MCF 10A (cell line): ENCODE measurements around the gene CUBN. TPM values are rescaled to one million over a fixed set of nuclear protein-coding genes. Genes with fewer than 3 reads are reported as not detected.

ENCODE experiments used
- BruUV-seq: library from RNA; stranded (reverse); fragments of 400-500 nt; replicated peaks from 2 replicates; lab custom pipeline; 2021; lab: Mats Ljungman, UMichigan
- CTCF ChIA-PET: fragments of 300-600 bp; sonication (Branson Sonifier 250); formaldehyde crosslinking; extraction: SDS; loops from one replicate; lab custom pipeline; 2021; ENCODE audit warnings: antibody characterized with exemption, inconsistent platforms; lab: Yijun Ruan, JAX
- POLR2A ChIA-PET: fragments of 300-600, 350-650 bp; sonication (Branson Sonifier 250); formaldehyde crosslinking; extraction: SDS; loops from one replicate; lab custom pipeline; 2020; ENCODE audit warnings: antibody characterized with exemption, inconsistent platforms; lab: Yijun Ruan, JAX
- DNase-seq: peaks from one replicate; pipeline ENCODE4 v3.0.0-alpha.2; 2018; ENCODE audit not compliant: unreplicated experiment
- H3K27ac Mint-ChIP-seq: one replicate; pipeline ENCODE4 v1.8.0; 2022; ENCODE audit warnings: mild to moderate bottlenecking, low read depth, mixed read lengths; ENCODE audit not compliant: unreplicated experiment
- H3K27me3 Mint-ChIP-seq: one replicate; pipeline ENCODE4 v1.8.0; 2022; ENCODE audit warnings: mixed read lengths; ENCODE audit not compliant: insufficient read depth, unreplicated experiment
- H3K36me3 Mint-ChIP-seq: one replicate; pipeline ENCODE4 v1.8.0; 2022; ENCODE audit warnings: mild to moderate bottlenecking, moderate library complexity, mixed read lengths; ENCODE audit not compliant: insufficient read depth, unreplicated experiment
- H3K4me1 Mint-ChIP-seq: one replicate; pipeline ENCODE4 v1.8.0; 2022; ENCODE audit warnings: mixed read lengths; ENCODE audit not compliant: insufficient read depth, unreplicated experiment
- H3K4me3 Mint-ChIP-seq: one replicate; pipeline ENCODE4 v1.8.0; 2022; ENCODE audit warnings: mild to moderate bottlenecking, moderate library complexity, mixed read lengths; ENCODE audit not compliant: unreplicated experiment
- H3K9me3 Mint-ChIP-seq: one replicate; pipeline ENCODE4 v1.8.0; 2022; ENCODE audit warnings: mixed read lengths; ENCODE audit not compliant: unreplicated experiment
- intact Hi-C: fragments of 100-400 bp; cut with micrococcal nuclease; formaldehyde crosslinking; loops from 2 replicates; pipeline ENCODE4 v1.14.1; 2022
- total RNA-seq: library from RNA; stranded (reverse); gene quantifications from 2 replicates; pipeline ENCODE4 v1.2.3, GENCODE V29; 2022
- TF ChIP-seq, protein P1 (sequence below): fragments of 200-600 bp; IDR thresholded peaks from one replicate; pipeline ENCODE4 v1.8.0; 2022; ENCODE audit warnings: antibody characterized with exemption, mild to moderate bottlenecking; ENCODE audit not compliant: unreplicated experiment

The CUBN gene
- total RNA-seq, 1 experiment from 2014 or later: 1.3 TPM

DNA sequence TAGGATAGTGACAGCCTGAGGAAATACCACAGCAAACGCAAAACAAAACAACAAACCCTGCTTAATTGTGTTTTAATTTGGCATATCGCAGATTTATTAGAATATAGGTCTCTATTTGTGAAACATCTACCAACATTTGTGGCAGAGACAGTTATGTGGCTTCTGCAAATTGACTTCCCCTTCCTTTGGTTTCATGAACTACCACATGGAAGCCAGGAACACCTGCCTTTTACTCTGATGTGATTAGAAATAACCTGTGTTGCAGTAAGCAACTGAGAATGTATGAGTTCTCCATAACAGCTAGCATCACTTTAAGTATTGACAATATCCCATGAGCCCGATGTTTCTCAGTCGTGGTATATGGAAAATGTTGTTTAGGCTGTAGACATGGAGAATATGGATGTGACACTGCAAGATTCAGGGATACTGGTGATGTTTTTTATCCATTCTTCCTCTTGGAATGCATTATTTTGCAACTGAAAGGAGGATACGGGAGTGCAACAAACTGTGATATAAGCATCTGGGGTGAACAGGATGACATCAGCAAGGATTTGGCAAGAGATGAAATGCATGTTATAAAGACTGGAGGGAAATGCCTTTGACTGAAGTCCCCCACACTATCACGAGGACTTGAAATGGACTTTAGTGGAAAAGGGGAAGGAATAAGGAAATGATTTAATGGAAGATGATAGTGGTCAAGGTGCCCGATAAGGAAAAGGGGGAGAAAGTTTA lies 95.9 kb downstream of the CUBN start:
- no peaks in the 10 kb centered on the region for H3K27me3 Mint-ChIP-seq
- H3K9me3 Mint-ChIP-seq: no peaks in the 10 kb centered on the region
- H3K4me1 Mint-ChIP-seq: peaks cover 6% of the 10 kb centered on the region
- H3K27ac Mint-ChIP-seq: no peak overlapping the region
- POLR2A ChIA-PET: no interaction called here
- H3K4me3 Mint-ChIP-seq: no peak overlapping the region
- no peaks in the 10 kb centered on the region for H3K36me3 Mint-ChIP-seq
- no TSS peak for BruUV-seq
- DNase-seq: no peak
- CTCF ChIA-PET: interaction anchor here (0.6 kb wide), 2 partner anchors 9 to 173 kb away, joined by 3 read pairs; no protein-coding TSS in a partner anchor
- TF ChIP-seq, protein P1, sequence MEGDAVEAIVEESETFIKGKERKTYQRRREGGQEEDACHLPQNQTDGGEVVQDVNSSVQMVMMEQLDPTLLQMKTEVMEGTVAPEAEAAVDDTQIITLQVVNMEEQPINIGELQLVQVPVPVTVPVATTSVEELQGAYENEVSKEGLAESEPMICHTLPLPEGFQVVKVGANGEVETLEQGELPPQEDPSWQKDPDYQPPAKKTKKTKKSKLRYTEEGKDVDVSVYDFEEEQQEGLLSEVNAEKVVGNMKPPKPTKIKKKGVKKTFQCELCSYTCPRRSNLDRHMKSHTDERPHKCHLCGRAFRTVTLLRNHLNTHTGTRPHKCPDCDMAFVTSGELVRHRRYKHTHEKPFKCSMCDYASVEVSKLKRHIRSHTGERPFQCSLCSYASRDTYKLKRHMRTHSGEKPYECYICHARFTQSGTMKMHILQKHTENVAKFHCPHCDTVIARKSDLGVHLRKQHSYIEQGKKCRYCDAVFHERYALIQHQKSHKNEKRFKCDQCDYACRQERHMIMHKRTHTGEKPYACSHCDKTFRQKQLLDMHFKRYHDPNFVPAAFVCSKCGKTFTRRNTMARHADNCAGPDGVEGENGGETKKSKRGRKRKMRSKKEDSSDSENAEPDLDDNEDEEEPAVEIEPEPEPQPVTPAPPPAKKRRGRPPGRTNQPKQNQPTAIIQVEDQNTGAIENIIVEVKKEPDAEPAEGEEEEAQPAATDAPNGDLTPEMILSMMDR: no peak
- intact Hi-C loops: no loop called here

DNA sequence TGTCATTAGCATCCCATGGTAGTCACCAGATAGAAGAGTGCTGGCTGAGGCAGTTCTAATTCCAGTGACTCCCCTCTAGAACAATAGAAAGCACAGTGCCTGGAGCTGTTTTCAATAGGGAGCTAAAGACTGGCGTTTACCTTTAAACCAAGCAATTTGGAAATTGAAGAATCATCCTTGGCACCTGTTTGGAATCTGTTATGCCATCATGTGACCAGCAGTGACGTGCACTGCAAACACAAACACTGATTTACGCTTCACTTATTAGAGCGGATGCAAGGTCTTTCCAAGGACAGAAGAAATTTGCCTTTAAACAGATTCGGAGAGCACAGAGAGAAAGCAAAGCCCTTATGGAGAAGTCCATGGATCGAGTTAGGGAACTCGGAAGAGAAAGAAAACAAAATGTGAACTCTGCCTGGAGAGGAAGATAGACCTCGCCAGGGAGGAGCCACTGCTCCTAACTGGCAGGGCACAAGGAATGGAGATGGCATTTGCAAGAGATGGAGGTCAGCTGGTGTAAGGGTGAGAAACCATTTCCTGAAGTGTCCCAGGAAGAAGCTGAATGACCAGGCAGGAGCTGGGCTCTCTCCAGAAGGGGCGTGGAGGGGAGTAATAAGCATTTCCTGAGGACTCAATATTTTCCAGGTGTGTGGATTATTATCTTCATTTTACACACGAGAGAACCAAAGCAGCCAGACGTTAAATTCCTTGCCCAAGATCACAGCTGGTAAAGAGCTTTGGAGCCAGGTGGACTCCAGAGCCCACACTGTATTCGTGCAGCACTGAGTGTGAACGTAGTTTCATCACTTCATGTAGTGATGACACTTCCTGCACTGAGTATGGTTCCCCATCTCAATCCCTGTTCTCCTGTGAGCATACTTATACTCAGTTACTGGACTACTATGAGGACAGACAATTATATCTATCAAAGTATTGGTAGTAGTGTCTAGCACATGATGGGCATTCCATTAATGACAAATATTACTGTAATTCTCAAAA lies 97.7 kb downstream of the CUBN start:
- H3K4me1 Mint-ChIP-seq: peaks cover 10% of the 10 kb centered on the region
- no peaks in the 10 kb centered on the region for H3K36me3 Mint-ChIP-seq
- CTCF ChIA-PET: interaction anchor here (0.6 to 1.1 kb wide), 2 partner anchors 18 to 126 kb away, joined by 3 read pairs; no protein-coding TSS in a partner anchor
- H3K4me3 Mint-ChIP-seq: no peak overlapping the region
- no peaks in the 10 kb centered on the region for H3K9me3 Mint-ChIP-seq
- H3K27ac Mint-ChIP-seq: no peak overlapping the region
- TF ChIP-seq, protein P1: no peak
- no peak for DNase-seq
- intact Hi-C loops: no loop called here
- H3K27me3 Mint-ChIP-seq: no peaks in the 10 kb centered on the region
- no TSS peak for BruUV-seq
- POLR2A ChIA-PET: interaction anchor here (0.7 kb wide), 1 partner anchor 12 kb away, joined by 3 read pairs; no protein-coding TSS in a partner anchor

DNA sequence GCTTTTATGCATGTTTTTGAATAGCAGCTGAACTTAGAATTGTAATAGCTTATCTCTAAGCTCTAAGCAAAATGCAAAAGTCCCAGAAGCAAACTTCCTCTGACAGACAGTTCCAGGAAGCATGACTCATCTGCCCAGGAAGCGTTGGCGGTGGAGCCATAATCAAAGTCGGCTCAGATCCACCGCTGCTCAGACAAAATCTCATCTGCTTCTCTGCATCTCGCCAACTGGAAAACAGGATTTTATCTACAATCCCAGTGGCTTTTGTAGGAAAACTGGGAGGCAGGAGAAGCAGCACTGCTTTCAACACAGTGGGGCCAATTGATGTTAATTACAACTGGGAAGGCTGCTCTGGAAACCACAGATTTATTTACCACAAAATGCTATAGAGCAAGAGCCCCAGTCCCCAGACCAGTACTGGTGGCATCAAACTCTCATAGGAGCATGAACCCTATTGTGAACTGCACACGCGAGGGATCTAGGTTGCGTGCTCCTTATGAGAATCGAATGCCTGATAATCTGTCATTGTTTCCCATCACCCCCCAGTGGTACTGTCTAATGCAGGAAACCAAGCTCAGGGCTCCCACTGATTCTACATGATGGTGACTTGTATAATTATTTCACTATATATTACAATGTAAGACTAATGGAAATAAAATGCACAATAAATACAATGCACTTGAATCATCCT lies 99.9 kb downstream of the CUBN start:
- Mint-ChIP-seq H3K9me3 (no peaks in the 10 kb centered on the region), H3K27me3 (no peaks in the 10 kb centered on the region), H3K4me3 (peak overlapping the region; percentile 19), H3K4me1 (peaks cover 19% of the 10 kb centered on the region), H3K36me3 (no peaks in the 10 kb centered on the region), H3K27ac (peak overlapping the region; percentile 39)
- ChIA-PET CTCF (interaction anchor here (0.5 kb wide), 1 partner anchor 106 kb away, joined by 4 read pairs; no protein-coding TSS in a partner anchor), POLR2A (interaction anchor here (1.0 kb wide), 1 partner anchor 14 kb away, joined by 3 read pairs; no protein-coding TSS in a partner anchor)
- no TSS peak for BruUV-seq
- peak; percentile 82 for DNase-seq
- intact Hi-C loops: loop anchor here (1.0 to 10.0 kb wide), 3 partner anchors 33 to 185 kb away; no protein-coding TSS in a partner anchor
- TF ChIP-seq, protein P1: no peak
